ENCODE measurements around the gene ASXL1.

ASXL1 gene

GRCh38 chr20:32364554-32365208 is 6.5 kb downstream of the ASXL1 start:
- H3K9me3 ChIP-seq, result no peaks in the 10 kb centered on the region
- peaks cover 16% of the 10 kb centered on the region for H3K36me3 ChIP-seq
- no peaks in the 10 kb centered on the region for H3K27me3 ChIP-seq
- DNase-seq, result no peak
- H3K4me3 ChIP-seq (ENCODE audit: low read depth, low read length), result no peak overlapping the region
- no peak for TF ChIP-seq CTCF (IDR thresholded peaks at IDR 0.05; ENCODE audit: low read depth, low read length)
- H3K4me1 ChIP-seq, result peaks cover 19% of the 10 kb centered on the region

- Histone ChIP-seq H3K36me3 (peaks cover 22% of the 10 kb centered on the region), H3K4me1 (peaks cover 19% of the 10 kb centered on the region), H3K9me3 (no peaks in the 10 kb centered on the region), H3K27me3 (no peaks in the 10 kb centered on the region), H3K4me3 (ENCODE audit: low read depth, low read length) (no peak overlapping the region)
- no peak for TF ChIP-seq CTCF (IDR thresholded peaks at IDR 0.05; ENCODE audit: low read depth, low read length)
- no peak for DNase-seq
Measured at GRCh38 chr20:32365564-32365963, 7.4 kb downstream of the ASXL1 start.

GRCh38 chr20:32366380-32366779 is 8.2 kb downstream of the ASXL1 start:
- DNase-seq, result no peak
- H3K27me3 ChIP-seq, result no peaks in the 10 kb centered on the region
- no peak overlapping the region for H3K4me3 ChIP-seq (ENCODE audit: low read depth, low read length)
- TF ChIP-seq CTCF (IDR thresholded peaks at IDR 0.05; ENCODE audit: low read depth, low read length), result no peak
- H3K4me1 ChIP-seq, result peaks cover 19% of the 10 kb centered on the region
- H3K36me3 ChIP-seq, result peaks cover 22% of the 10 kb centered on the region
- no peaks in the 10 kb centered on the region for H3K9me3 ChIP-seq

GRCh38 chr20:32368323-32368722 is 10.2 kb downstream of the ASXL1 start:
- Histone ChIP-seq H3K9me3 (no peaks in the 10 kb centered on the region), H3K4me3 (ENCODE audit: low read depth, low read length) (no peak overlapping the region), H3K4me1 (peaks cover 14% of the 10 kb centered on the region), H3K27me3 (no peaks in the 10 kb centered on the region), H3K36me3 (peaks cover 32% of the 10 kb centered on the region)
- no peak for DNase-seq
- no peak for TF ChIP-seq CTCF (IDR thresholded peaks at IDR 0.05; ENCODE audit: low read depth, low read length)

GRCh38 chr20:32368925-32369324 is 10.8 kb downstream of the ASXL1 start:
- no peaks in the 10 kb centered on the region for H3K27me3 ChIP-seq
- peaks cover 10% of the 10 kb centered on the region for H3K4me1 ChIP-seq
- TF ChIP-seq CTCF (IDR thresholded peaks at IDR 0.05; ENCODE audit: low read depth, low read length), result no peak
- H3K4me3 ChIP-seq (ENCODE audit: low read depth, low read length), result no peak overlapping the region
- H3K9me3 ChIP-seq, result no peaks in the 10 kb centered on the region
- DNase-seq, result no peak
- peaks cover 34% of the 10 kb centered on the region for H3K36me3 ChIP-seq

- Histone ChIP-seq H3K4me3 (ENCODE audit: low read depth, low read length) (no peak overlapping the region), H3K36me3 (peaks cover 49% of the 10 kb centered on the region), H3K27me3 (no peaks in the 10 kb centered on the region), H3K4me1 (peaks cover 6% of the 10 kb centered on the region; the same call in 1 of the 2 replicates), H3K9me3 (no peaks in the 10 kb centered on the region)
- TF ChIP-seq CTCF (IDR thresholded peaks at IDR 0.05; ENCODE audit: low read depth, low read length), result no peak
- no peak for DNase-seq
Measured at GRCh38 chr20:32370897-32371296, 12.8 kb downstream of the ASXL1 start.

All from BE2C (cell line).